CD4-positive, alpha-beta T cell (primary cell): ENCODE measurements around the gene CDH16. TPM values are rescaled to one million over a fixed set of nuclear protein-coding genes. Genes with fewer than 3 reads are reported as not detected.

ENCODE experiments used
- ATAC-seq: fragments of 200-7000 bp; cut with Tn5 transposase; one replicate; pipeline ENCODE4 v1.10.0; 2022; ENCODE audit warnings: mild to moderate bottlenecking; ENCODE audit not compliant: poor library complexity
- CTCF ChIA-PET: fragments of 350-600 bp; sonication (Branson Sonifier 250); formaldehyde crosslinking; loops from one replicate; lab custom pipeline; 2021; ENCODE audit warnings: antibody characterized with exemption, inconsistent platforms; lab: Charles Lee
- POLR2A ChIA-PET: fragments of 350-600 bp; sonication (Branson Sonifier 250); formaldehyde crosslinking; loops from one replicate; lab custom pipeline; 2021; ENCODE audit warnings: antibody characterized with exemption, inconsistent platforms; lab: Charles Lee
- DNase-seq, 14 experiments: peaks; one replicate each; pipeline ENCODE4 v3.0.0-alpha.2; 2013 to 2020; ENCODE audit warnings: mixed read lengths in 2 of 14
- H3K27ac ChIP-seq, 2 donors: one replicate each; pipeline versions ENCODE4 v1.5.1 to v1.7.0; 2013; ENCODE audit warnings: low read length in 2 of 2, low read depth in 1 of 2, mild to moderate bottlenecking in 1 of 2
- H3K27me3 ChIP-seq, 2 experiments: 1 replicate in 1 of 2; 2 replicates in 1 of 2; pipeline versions ENCODE4 v1.6.1 to v1.7.0; 2013; ENCODE audit warnings: low read length in 2 of 2, control low read depth in 1 of 2, mild to moderate bottlenecking in 1 of 2, moderate library complexity in 1 of 2; ENCODE audit not compliant: insufficient read depth in 2 of 2, control insufficient read depth in 1 of 2
- H3K36me3 ChIP-seq: one replicate; pipeline ENCODE4 v1.6.1; 2013; ENCODE audit warnings: low read length, control low read depth; ENCODE audit not compliant: insufficient read depth
- H3K4me1 ChIP-seq: one replicate; pipeline ENCODE4 v1.6.1; 2013; ENCODE audit warnings: low read length, control low read depth; ENCODE audit not compliant: insufficient read depth
- H3K4me3 ChIP-seq: one replicate; pipeline ENCODE4 v1.5.1; 2013; ENCODE audit warnings: mild to moderate bottlenecking, low read length, moderate library complexity
- H3K9me3 ChIP-seq, 2 experiments: 1 replicate in 1 of 2; 2 replicates in 1 of 2; pipeline versions ENCODE4 v1.6.1 to v1.7.0; 2013; ENCODE audit warnings: low read length in 2 of 2, mild to moderate bottlenecking in 2 of 2, control low read depth in 1 of 2, moderate library complexity in 1 of 2; ENCODE audit not compliant: control insufficient read depth in 1 of 2, insufficient read depth in 1 of 2
- H3K27ac Mint-ChIP-seq: one replicate; pipeline ENCODE4 v1.8.0; 2020; ENCODE audit warnings: mixed read lengths
- H3K27me3 Mint-ChIP-seq: one replicate; pipeline ENCODE4 v1.8.0; 2021; ENCODE audit warnings: mixed read lengths
- H3K36me3 Mint-ChIP-seq: one replicate; pipeline ENCODE4 v1.8.0; 2021; ENCODE audit warnings: low read depth, mixed read lengths
- H3K4me1 Mint-ChIP-seq: one replicate; pipeline ENCODE4 v1.8.0; 2021; ENCODE audit warnings: low read depth, mixed read lengths
- H3K4me3 Mint-ChIP-seq: one replicate; pipeline ENCODE4 v1.8.0; 2020; ENCODE audit warnings: mild to moderate bottlenecking, mixed read lengths
- H3K9me3 Mint-ChIP-seq: one replicate; pipeline ENCODE4 v1.8.0; 2020; ENCODE audit warnings: mixed read lengths
- CTCF ChIP-seq: fragments of 200-600 bp; IDR thresholded peaks from one replicate; pipeline ENCODE4 v1.8.0; 2022; ENCODE audit warnings: antibody characterized with exemption, mild to moderate bottlenecking
- intact Hi-C, 2 experiments: fragments of 100-400 bp; cut with DNase I in 1 of 2; cut with micrococcal nuclease in 1 of 2; formaldehyde crosslinking; loops; one replicate each; pipeline versions ENCODE4 v1.15.1 to v1.9.0; 2023 to 2025; cut with DNase I, micrococcal nuclease
- total RNA-seq, 174 experiments: library from RNA in 2 of 174; stranded (reverse) in 2 of 174; gene quantifications; one replicate each; pipeline ENCODE4 v1.2.3 and lab custom pipeline; 2021 to 2026

The CDH16 gene
- total RNA-seq, 2 experiments from 2014 or later: not detected

GRCh38 chr16:66906916-66907836 lies 11.5 kb downstream of the CDH16 start:
- Mint-ChIP-seq H3K27ac (no peak overlapping the region), H3K36me3 (no peaks in the 10 kb centered on the region), H3K4me1 (peaks cover 12% of the 10 kb centered on the region), H3K4me3 (no peak overlapping the region), H3K27me3 (no peaks in the 10 kb centered on the region), H3K9me3 (no peaks in the 10 kb centered on the region)
- DNase-seq: no peak
- Histone ChIP-seq H3K4me3 (no peak overlapping the region), H3K4me1 (peaks cover 8% of the 10 kb centered on the region), H3K27me3 (no peaks in the 10 kb centered on the region), H3K9me3 (no peaks in the 10 kb centered on the region), H3K36me3 (no peaks in the 10 kb centered on the region), H3K27ac (no peak overlapping the region)
- CTCF ChIA-PET: no interaction called here
- POLR2A ChIA-PET: no interaction called here
- intact Hi-C loops: no loop called here
- no peak for TF ChIP-seq CTCF
- ATAC-seq: no peak

- no peak for TF ChIP-seq CTCF
- no peak overlapping the region for H3K27ac ChIP-seq
- no peak overlapping the region for H3K4me3 ChIP-seq
Observed at GRCh38 chr16:66905633-66906539, 12.8 kb downstream of the CDH16 start.

GRCh38 chr16:66904846-66905632 lies 13.6 kb downstream of the CDH16 start:
- Mint-ChIP-seq H3K27me3 (no peaks in the 10 kb centered on the region), H3K36me3 (no peaks in the 10 kb centered on the region), H3K4me3 (no peak overlapping the region), H3K9me3 (no peaks in the 10 kb centered on the region), H3K27ac (no peak overlapping the region), H3K4me1 (peaks cover 12% of the 10 kb centered on the region)
- Histone ChIP-seq H3K27me3 (no peaks in the 10 kb centered on the region), H3K4me1 (peaks cover 8% of the 10 kb centered on the region), H3K9me3 (no peaks in the 10 kb centered on the region), H3K27ac (no peak overlapping the region), H3K4me3 (no peak overlapping the region), H3K36me3 (no peaks in the 10 kb centered on the region)
- ChIA-PET CTCF (no interaction called here), POLR2A (no interaction called here)
- no peak for TF ChIP-seq CTCF
- ATAC-seq: no peak
- intact Hi-C loops: no loop called here
- no peak for DNase-seq

More at GRCh38 chr16:66905633-66906539, 12.8 kb downstream of the CDH16 start:
- Mint-ChIP-seq H3K9me3 (no peaks in the 10 kb centered on the region), H3K4me1 (peaks cover 12% of the 10 kb centered on the region), H3K27me3 (no peaks in the 10 kb centered on the region), H3K4me3 (no peak overlapping the region), H3K36me3 (no peaks in the 10 kb centered on the region), H3K27ac (no peak overlapping the region)
- Histone ChIP-seq H3K9me3 (no peaks in the 10 kb centered on the region), H3K4me1 (peaks cover 8% of the 10 kb centered on the region), H3K36me3 (no peaks in the 10 kb centered on the region), H3K27me3 (no peaks in the 10 kb centered on the region)
- ATAC-seq (peak; percentile 86), DNase-seq (peak; percentile 16 to 66 (median 36))
- intact Hi-C loops: no loop called here
- CTCF ChIA-PET: no interaction called here
- POLR2A ChIA-PET: no interaction called here
